Thyroid gland (tissue), 4 donors: ENCODE results near the gene PPCS. TPM values are rescaled to one million over a fixed set of nuclear protein-coding genes. Genes with fewer than 3 reads are reported as not detected.
"Not testable (repeated sequence)": the region's sequence is repeated elsewhere in the genome, so short reads cannot be mapped to it uniquely, and the experiment has no call there.

Experiments
- DNase-seq, 2 donors: peaks; one replicate each; pipeline ENCODE4 v3.0.0-alpha.2; 2019
- H3K27ac ChIP-seq, 3 donors: fragments of 200-600 bp; sonication (generic); 1 replicate in 2 of 3; 2 replicates in 1 of 3; pipeline ENCODE4 v1.5.1; 2016 to 2019; ENCODE audit warnings: mild to moderate bottlenecking in 1 of 3, moderate library complexity in 1 of 3
- H3K27me3 ChIP-seq: fragments of 200-600 bp; sonication (generic); one replicate; pipeline ENCODE4 v1.5.1; 2019
- H3K36me3 ChIP-seq, 2 donors: fragments of 200-600 bp; sonication (generic); one replicate each; pipeline ENCODE4 v1.5.1; 2016 to 2019
- H3K4me1 ChIP-seq, 2 donors: fragments of 200-600 bp; sonication (generic); one replicate each; pipeline ENCODE4 v1.5.1; 2017 to 2019
- H3K4me3 ChIP-seq, 3 donors: fragments of 200-600 bp; sonication (generic); replicated peaks in 1 of 3; 1 replicate in 2 of 3; 2 replicates in 1 of 3; pipeline ENCODE4 v1.5.1; 2016; ENCODE audit warnings: mild to moderate bottlenecking in 1 of 3
- H3K9me3 ChIP-seq: fragments of 200-600 bp; sonication (generic); one replicate; pipeline ENCODE4 v1.5.1; 2017
- POLR2A ChIP-seq, 2 donors: fragments of 450-650 bp; IDR thresholded peaks; one replicate each; pipeline ENCODE4 v1.6.1; 2017; ENCODE audit warnings: antibody characterized with exemption in 2 of 2, mild to moderate bottlenecking in 2 of 2, moderate library complexity in 1 of 2
- WGBS, 2 donors: methylation state at CpG; one replicate each; pipeline ENCODE4 v1.1.5; 2017; 5-methylcytosine and 5-hydroxymethylcytosine counted together
- intact Hi-C: fragments of 100-400 bp; cut with DNase I; formaldehyde crosslinking; loops from one replicate; pipeline ENCODE4 v1.15.1; 2023
- small RNA-seq: library from RNA; depleted of rRNA; stranded (forward); fragments of <200 nt; gene quantifications from one replicate; pipeline ENCODE3, GENCODE V24; 2016
- total RNA-seq, 4 donors: library from RNA; depleted of rRNA; stranded (reverse); fragments of >200 nt; gene quantifications; one replicate each; pipeline ENCODE4 v1.2.3, GENCODE V29; 2016
- TF ChIP-seq, protein P1 (sequence below), 6 experiments: fragments of 200-600 bp in 3 of 6; fragments of 450-650 bp in 3 of 6; sonication (generic) in 3 of 6; IDR thresholded peaks; one replicate each; pipeline ENCODE4 v1.5.1; 2016 to 2019; ENCODE audit warnings: antibody characterized with exemption in 6 of 6, mild to moderate bottlenecking in 2 of 6, inconsistent platforms in 1 of 6, moderate library complexity in 1 of 6

PPCS gene
- total RNA-seq, 4 donors from 2014 or later = 51.9 to 135 (median 89.8) TPM

DNA sequence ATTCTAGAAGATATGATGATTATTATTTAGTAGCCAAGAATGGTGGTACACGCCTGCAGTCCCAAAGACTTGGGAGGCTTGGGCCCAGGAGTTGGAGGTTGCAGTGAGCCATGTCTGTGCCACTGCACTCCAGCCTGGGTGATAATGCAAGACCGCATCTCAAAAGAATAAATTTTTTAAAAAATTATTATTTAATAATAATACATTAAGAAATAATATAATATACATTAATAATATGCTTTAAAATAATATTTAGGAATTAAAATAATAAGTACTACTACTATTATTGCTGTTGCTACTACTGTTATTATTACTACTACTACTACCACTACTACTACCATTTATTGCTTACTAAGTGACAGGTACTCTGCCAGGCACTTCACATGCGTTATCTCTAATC lies 33.9 kb downstream of the PPCS start:
- TF ChIP-seq POLR2A (IDR thresholded peaks at IDR 0.05) = no peak
- TF ChIP-seq, protein P1, sequence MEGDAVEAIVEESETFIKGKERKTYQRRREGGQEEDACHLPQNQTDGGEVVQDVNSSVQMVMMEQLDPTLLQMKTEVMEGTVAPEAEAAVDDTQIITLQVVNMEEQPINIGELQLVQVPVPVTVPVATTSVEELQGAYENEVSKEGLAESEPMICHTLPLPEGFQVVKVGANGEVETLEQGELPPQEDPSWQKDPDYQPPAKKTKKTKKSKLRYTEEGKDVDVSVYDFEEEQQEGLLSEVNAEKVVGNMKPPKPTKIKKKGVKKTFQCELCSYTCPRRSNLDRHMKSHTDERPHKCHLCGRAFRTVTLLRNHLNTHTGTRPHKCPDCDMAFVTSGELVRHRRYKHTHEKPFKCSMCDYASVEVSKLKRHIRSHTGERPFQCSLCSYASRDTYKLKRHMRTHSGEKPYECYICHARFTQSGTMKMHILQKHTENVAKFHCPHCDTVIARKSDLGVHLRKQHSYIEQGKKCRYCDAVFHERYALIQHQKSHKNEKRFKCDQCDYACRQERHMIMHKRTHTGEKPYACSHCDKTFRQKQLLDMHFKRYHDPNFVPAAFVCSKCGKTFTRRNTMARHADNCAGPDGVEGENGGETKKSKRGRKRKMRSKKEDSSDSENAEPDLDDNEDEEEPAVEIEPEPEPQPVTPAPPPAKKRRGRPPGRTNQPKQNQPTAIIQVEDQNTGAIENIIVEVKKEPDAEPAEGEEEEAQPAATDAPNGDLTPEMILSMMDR (IDR thresholded peaks at IDR 0.05) = no peak
- 95 to 96% methylated on average over 3 of the region's 3 CpGs for WGBS, 2 donors
- H3K4me3 ChIP-seq = no peak overlapping the region
- no peaks in the 10 kb centered on the region for H3K27me3 ChIP-seq
- H3K36me3 ChIP-seq = peaks cover 0 to 4% of the 10 kb centered on the region in 2 donors
- no peak overlapping the region for H3K27ac ChIP-seq
- no peak for DNase-seq
- no peaks in the 10 kb centered on the region for H3K4me1 ChIP-seq
- intact Hi-C loops = no loop called here
- no peaks in the 10 kb centered on the region for H3K9me3 ChIP-seq

DNA sequence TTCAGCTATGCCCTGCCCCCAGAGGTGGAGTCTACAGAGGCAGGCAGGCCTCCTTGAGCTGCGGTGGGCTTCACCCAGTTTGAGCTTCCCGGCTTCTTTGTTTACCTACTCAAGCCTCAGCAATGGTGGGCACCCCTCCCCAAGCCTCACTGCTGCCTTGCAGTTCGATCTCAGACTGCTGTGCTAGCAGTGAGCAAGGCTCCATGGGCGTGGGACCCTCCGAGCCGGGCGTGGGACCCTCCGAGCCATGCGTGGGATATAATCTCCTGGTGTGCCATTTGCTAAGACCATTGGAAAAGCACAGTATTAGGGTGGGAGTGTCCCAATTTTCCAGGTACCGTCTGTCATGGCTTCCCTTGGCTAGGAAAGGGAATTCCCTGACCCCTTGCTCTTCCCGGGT lies 45.7 kb downstream of the PPCS start:
- H3K4me1 ChIP-seq, DNase-seq, H3K9me3 ChIP-seq, H3K27ac ChIP-seq, H3K27me3 ChIP-seq, intact Hi-C loops, H3K4me3 ChIP-seq: not testable (repeated sequence)
- H3K36me3 ChIP-seq = peaks cover 2 to 10% of the 10 kb centered on the region in 2 donors
- 99% methylated on average over 9 to 11 of the region's 11 CpGs for WGBS, 2 donors

DNA sequence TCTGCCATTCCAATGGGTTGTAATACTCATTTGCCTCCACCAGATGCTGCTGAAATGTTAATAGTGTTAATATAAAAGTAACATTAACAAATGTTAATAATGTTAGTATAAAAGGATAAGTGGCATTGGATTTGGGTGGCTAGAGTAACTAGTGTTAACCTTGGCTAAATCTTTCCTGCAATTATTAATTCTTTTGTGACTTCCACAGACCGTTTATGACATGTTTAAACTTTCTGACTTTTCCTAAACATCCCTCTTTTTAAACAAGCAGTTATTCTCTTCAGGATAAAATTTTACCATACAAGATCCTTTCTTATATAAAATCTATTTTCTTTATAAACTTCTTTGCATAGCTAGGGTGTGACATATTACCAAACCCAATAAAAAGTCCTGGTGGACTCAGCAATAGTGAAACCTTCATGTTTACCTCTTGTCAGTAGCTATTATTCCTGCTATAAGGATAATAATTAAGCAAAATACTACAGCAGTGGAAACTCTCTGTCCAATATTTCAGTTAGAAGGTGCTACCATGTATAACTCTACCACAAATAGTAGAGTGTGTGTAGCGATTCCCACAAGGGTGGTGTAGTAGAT lies 48.3 kb downstream of the PPCS start:
- DNase-seq = no peak
- H3K36me3 ChIP-seq = peaks cover 8 to 20% of the 10 kb centered on the region in 2 donors
- intact Hi-C loops = no loop called here
- no peak for TF ChIP-seq POLR2A (IDR thresholded peaks at IDR 0.05)
- TF ChIP-seq, protein P1 (IDR thresholded peaks at IDR 0.05) = no peak
- no peaks in the 10 kb centered on the region for H3K27me3 ChIP-seq
- H3K4me3 ChIP-seq = no peak overlapping the region
- H3K9me3 ChIP-seq = no peaks in the 10 kb centered on the region
- WGBS, 2 donors = 90 to 94% methylated on average over 2 of the region's 2 CpGs
- H3K27ac ChIP-seq = no peak overlapping the region
- H3K4me1 ChIP-seq = no peaks in the 10 kb centered on the region

DNA sequence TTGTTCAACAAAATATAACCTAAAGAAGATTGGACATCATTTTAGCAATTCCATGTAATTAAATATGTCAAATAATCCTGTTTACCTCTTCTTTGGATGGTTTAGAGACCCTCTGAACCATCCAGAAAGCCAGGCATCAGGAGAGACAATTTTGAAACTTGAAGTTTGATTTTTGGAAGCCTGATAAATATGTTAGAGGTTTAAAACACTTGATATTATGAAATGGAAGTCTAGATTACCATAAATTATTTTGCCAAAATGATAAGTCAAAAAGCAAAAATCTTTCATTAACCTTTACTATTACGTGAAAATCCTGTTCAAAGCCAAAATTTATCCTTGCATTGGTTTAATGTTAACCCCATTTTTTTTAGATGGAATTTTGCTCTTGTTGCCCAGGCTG lies 50.2 kb downstream of the PPCS start:
- Histone ChIP-seq H3K9me3 (no peaks in the 10 kb centered on the region), H3K4me3 (no peak overlapping the region), H3K4me1 (no peaks in the 10 kb centered on the region), H3K27ac (no peak overlapping the region), H3K36me3 (peaks cover 8 to 20% of the 10 kb centered on the region in 2 donors), H3K27me3 (no peaks in the 10 kb centered on the region)
- TF ChIP-seq POLR2A (IDR thresholded peaks at IDR 0.05) = no peak
- TF ChIP-seq, protein P1 (IDR thresholded peaks at IDR 0.05) = no peak
- intact Hi-C loops = no loop called here
- no peak for DNase-seq
- 80 to 94% methylated on average over 1 of the region's 1 CpG for WGBS, 2 donors

Small RNA genes within 50 kb of the gene (small RNA-seq; reads per million reads assigned to genes)
- gene TMSB4XP1 = not detected

Other genes starting within 250 kb of the PPCS start
- gene FOXJ3, start 121.3 kb upstream of the PPCS start, total RNA-seq = 10 to 100 TPM; 55.4 to 87.5 (median 81.0) TPM
- gene RIMKLA, start 75.8 kb upstream of the PPCS start, total RNA-seq = 1 to 10 TPM in 3 of 4 donors, under 1 TPM in 1; 0.67 to 2.6 (median 2.2) TPM
- gene ZMYND12, start 521 bp upstream of the PPCS start, total RNA-seq = 1 to 10 TPM; 3.5 to 6.5 (median 5.6) TPM
- 10 to 100 TPM; 20.1 to 56.7 (median 22.7) TPM for gene CCDC30, start 6.7 kb downstream of the PPCS start, total RNA-seq
- gene PPIH, start 201.9 kb downstream of the PPCS start, total RNA-seq = 10 to 100 TPM; 26.4 to 45.9 (median 40.3) TPM
- gene YBX1, start 225.9 kb downstream of the PPCS start, total RNA-seq = 100 to 1,000 TPM; 368 to 678 (median 607) TPM